NCI-H2107 treated with DMSO at 0.1 percent for 48 hours (cell line): ENCODE data around the gene P2RX5.

ENCODE experiments used
- DNase-seq: peaks from one replicate; lab custom pipeline; 2025; ENCODE audit not compliant: unreplicated experiment; lab: John Stamatoyannopoulos, UW

The P2RX5 gene

DNA sequence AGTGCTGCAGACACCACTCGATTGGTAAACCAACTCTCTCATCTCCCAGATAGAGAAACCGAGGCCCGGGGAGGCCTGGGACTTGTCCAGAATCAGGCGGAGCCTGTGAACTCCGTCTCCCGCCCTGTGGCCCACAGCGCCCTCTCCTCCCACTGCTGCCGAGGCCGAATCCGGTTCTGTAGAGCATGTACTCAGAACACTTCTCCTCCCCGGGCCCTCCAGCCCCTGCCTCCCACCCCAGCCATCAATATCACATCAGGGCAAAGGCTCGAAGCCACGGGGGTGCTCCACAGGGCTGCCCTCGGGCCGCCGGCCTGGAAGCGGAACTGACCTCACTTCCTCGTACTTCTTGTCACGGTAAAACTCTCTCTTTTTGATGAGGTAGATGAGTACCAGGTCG, 14.4 kb downstream of the P2RX5 start:
- DNase-seq: no peak

DNA sequence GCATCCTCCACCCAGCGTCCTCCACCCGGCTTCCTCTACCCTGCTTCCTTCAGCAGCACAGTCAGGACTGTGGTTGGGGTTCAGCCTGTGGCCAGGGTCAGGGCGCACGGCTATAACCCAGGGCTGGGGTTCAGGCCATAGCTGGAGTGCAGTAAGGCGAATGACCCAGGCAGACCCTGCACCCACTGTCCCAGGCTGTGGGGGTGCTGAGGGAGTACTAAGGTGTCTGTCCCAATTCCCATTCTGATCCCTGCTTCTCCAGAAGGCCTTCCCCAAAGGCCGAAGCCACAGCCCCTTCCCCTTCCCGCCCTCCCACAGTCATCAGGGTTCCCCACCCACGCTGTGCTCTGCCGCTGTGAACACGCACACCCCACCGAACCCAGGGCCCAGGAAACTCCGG, 14.9 kb downstream of the P2RX5 start:
- no peak for DNase-seq

DNA sequence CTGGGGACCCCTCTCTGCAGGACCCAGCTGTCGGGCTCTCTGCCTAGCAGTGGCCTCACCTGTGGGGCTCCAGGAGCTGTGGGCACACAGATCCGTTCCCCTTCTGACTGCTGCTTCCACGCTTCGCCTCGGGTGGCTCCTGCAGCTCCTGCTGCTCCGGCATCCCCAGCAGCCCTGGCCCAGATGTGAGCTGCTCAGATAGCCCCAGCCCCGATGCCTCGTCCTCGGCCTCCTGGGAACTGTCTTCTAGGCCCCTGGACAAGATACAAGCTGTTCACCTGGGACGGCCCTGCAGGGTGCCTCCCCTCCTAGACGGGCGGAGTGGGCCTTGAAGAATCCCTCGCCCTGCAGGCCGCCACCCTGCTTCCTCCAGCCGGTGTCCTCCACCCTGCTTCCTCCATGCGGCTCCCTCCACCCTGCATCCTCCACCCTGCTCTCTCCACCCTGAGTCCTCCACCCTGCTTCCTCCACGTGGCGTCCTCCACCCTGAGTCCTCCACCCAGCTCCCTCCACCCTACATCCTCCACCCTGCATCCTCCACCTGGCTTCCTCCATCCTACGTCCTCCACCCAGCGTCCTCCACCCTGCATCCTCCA, 16.3 kb downstream of the P2RX5 start:
- DNase-seq: no peak

DNA sequence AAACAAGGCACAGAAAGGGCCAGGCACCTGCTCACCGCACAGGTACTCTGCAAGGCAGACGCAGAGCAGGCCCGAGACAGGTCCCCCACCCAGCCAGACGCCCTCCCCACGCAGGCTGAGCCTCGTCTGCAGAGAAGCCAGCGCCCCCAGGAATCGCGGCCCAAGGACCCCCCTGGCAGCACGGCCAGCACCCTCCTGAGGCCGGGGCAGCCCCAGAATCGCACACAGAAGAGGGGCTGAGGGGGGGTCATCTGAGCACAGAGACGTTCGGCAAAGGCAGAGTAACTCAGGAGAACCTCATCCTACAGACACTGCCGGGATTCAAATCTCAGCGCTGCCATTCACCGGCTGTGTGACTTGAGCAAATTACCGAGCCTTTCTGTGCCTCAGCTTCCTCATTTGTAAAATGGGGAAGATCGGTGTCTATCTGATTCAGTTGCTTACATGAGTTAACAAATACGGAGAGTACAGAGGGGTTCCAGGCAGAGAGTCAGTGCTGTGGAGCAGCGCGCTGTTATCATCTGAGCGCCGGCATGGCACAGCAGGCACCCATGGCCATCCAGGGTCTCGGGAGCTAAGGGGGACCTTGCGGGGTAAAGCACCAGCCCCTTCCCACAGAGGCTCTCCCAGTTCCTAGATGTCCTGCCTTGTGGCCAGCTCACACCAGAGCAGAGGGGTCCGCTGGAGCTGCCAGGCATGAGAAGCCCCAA, 17.0 kb downstream of the P2RX5 start:
- DNase-seq: no peak

DNA sequence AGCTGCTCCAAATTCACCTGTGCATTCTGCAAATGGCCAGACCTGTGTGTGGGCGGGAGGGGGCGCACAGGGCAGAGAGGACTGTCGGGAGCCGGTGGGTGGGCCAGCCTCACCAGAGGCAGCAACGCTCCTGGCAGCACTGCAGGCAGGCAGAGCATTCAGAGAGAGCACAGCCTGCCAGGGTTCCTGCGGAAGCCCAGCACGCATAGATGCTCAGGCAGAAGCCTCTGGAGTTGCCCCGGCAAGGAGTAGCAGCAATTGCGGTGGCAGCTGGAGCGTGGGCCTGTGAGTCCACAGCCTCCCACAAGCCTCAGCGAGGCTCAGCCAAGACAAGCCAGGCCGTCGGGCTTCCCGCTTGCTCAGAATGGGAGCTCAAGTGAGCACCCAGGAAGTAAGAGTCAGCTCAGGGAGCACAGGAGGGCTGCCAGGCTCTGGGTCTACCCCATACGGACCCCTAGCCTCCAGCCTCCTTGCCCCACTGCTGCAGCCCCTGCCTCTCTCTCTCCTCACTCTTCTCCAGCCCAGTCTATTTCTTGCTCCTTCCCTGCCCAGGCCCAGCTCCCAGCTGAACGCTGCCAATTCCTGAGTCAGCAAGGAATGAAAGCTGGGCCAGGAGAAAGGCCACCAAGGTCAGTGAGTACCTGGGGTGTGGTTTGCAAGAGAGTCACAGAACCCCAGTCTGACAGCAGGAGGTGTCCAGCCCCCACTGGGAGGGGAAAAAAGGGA, 17.7 kb downstream of the P2RX5 start:
- DNase-seq: no peak

DNA sequence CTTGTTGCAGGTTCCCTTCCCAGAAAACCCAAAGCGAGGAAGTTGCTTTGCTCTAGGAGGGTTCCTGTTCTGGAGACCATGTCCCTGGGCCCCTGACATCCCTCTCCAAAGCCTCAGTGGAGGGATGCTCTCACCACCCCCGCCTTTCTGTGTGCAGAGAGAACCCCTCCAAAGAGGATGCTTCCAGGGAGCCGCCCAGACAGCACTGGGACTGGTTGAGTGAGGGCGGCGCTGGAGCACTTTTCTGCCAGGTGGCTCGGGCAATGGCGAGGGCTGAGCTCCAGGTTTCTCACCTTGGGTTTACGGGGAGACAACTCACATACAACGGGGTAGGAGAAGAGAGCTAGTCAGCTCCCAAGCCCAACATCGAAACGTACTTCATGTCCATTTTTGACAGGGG, 20.1 kb downstream of the P2RX5 start:
- DNase-seq: no peak

DNA sequence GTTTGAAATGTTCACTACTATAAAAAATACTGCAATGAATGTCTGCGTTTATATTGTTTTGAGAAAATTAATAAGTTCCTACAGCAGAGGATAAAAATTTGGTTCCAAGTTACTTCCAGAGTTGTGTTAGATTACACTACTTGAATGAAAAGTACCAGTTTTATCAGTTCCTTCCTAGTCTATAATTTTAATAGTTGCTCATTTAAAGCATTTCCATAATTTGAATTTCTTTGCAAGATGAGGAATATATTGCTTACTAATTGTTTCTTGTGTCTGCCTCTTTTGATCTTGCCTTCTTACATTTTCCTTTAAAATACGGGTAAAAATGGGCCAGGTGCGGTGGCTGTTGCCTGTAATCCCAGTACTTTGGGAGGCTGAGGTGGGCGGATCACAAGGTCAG, 23.4 kb downstream of the P2RX5 start:
- no peak for DNase-seq

DNA sequence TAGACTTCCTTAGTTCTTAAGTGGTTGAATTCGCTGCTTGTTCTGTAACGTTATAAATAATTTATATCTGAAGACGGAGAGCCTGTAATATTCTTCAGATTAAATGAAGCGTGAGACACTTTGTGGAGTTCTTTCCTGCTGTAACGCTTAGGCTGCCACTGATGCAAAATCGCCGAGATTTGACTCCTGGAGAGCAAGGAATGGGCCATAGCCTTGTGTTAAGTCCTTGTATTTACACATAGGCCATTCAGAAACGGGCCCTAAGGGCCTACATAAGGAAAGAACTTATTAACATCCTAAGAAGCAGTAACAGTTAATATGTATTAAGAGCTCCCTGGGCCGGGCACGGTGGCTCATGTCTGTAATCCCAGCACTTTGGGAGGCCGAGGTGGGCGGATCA, 26.4 kb downstream of the P2RX5 start:
- DNase-seq: no peak

DNA sequence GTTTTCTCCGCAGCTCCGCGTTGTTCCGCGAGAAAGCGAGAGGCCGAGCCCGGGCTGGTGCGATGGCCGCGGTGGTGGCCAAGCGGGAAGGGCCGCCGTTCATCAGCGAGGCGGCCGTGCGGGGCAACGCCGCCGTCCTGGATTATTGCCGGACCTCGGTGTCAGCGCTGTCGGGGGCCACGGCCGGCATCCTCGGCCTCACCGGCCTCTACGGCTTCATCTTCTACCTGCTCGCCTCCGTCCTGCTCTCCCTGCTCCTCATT, 26.9 kb downstream of the P2RX5 start:
- no peak for DNase-seq

DNA sequence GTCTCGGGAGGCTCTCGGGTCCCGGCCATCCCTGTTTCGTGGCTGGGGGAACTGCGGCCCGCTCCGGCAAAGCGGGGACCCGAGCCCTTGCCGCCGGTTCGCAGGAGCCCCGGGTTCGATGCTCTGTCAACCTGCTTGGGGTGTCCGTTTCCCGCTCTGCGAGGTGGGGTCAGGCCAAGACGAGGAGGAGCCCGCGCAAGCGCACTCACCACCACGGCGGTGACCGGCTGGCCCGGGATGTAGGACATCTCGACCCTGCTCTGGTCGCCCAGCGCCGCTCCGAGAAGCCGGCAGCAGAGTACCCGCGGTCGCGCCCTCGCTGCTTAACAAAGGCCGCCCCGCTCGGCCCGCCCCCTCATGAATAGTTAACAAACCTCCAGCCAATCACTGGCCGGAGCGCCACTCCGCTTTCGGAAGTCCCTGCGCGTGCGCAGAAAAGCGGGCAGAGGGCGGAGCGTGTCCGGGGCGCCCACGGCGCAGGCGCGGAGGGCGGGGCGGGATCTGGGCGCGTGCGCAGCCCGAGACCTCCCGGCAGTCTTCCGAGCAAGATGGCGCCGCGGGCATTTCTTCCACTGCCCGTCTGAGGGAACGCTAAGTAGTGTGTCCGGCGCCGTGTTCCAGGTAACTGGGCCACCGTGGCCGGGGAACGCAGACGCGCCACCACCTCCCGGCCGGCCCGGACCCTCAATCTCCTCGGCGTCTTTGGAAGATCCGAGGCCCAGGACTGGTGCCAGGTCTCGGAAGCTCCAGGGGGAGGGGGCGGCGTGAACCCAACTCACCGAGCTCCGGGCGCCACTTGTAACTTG, 27.5 kb downstream of the P2RX5 start, which contains the start of the genes EMC6 and TAX1BP3:
EMC6 (plus strand) TSS at position 534 of the 806 bp plus-strand sequence. CDS start 335 bp downstream, outside the sequence.
TAX1BP3 (minus strand) TSS at position 300 of the 806 bp plus-strand sequence; CDS start at position 248, 52 bp downstream.
- peak; percentile 90 for DNase-seq

DNA sequence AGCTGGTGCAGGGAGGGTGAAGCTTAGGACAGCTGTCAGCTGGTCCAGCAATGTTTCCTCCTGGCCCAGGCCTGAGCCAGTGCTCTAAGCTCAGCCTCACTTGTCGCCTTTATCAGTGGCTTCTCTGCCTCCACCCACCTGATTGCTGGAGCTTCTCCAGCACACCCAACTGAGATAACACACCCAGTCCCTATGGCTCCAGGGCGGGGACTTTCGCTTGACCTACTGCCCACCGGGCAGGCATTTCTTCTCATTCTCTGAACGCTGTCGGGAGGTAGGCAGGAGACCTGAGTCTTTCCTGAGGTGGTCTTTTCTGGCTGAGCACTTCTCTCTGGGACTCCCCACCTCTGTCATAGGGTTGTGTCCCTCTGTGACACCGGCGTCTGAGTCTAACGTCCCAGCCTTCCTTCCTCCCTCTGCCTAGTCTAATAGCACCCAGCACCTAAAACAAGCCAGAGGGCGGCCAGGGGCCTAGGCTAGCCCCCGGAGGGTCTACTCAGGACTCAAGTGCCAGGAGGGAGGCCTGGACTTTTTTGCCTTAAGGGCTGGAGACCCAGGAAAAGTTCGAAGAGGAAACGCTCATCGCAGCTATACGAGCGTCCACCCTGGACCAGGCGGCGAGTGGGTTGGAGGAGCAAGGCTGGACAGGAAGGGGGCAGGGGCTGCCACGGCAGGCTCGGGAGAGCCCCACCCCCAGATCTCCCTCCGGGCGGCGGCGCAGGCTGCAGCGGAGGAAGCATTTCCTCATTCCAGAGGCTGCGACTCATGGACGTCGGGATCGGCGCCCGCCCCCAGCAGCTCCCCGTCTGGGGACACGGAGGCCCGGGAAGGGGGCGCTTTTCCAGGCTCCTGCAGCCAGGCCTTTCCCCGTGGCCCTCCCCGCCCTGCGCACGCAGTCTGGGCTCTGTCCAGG, 28.3 kb downstream of the P2RX5 start:
- no peak for DNase-seq

DNA sequence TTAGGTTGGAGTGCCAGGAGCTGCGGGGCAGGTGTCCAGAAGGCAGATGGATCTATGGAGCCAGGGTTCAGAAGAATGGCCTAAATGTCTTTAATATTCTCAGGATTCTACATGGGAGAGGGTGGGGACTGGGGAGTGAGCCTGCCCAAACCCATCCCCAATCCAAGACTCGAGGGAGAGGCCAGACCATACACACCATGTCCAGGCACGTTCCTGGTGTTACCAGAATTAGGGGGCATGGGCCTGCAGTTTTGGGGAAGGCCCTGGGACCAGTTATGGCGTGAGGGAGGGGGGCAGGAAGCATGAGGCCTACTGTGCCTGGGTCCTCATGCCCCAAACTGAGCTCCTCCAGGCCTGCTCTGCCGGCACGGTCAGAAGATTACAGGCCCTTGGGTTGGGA, 29.4 kb downstream of the P2RX5 start:
- no peak for DNase-seq

DNA sequence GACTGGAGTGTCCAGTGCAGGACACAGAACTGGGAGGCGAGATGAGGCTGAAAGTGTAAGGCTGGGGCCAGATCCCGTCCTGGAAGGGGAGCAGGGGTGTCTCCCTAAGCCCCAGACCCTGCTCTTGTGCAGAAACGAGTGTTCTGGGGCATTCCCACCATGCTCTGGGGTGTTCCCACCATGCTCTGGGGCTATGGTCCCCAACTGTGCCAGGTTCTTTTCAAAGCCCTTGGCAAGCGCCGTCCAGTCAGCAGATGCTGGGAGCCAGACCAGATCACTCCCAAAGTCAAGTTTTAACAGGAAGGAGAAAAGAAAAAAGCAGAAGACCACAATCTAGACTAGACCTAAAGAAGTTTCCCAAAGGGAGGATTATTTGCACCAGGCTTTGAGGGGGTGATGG, 30.1 kb downstream of the P2RX5 start:
- no peak for DNase-seq

DNA sequence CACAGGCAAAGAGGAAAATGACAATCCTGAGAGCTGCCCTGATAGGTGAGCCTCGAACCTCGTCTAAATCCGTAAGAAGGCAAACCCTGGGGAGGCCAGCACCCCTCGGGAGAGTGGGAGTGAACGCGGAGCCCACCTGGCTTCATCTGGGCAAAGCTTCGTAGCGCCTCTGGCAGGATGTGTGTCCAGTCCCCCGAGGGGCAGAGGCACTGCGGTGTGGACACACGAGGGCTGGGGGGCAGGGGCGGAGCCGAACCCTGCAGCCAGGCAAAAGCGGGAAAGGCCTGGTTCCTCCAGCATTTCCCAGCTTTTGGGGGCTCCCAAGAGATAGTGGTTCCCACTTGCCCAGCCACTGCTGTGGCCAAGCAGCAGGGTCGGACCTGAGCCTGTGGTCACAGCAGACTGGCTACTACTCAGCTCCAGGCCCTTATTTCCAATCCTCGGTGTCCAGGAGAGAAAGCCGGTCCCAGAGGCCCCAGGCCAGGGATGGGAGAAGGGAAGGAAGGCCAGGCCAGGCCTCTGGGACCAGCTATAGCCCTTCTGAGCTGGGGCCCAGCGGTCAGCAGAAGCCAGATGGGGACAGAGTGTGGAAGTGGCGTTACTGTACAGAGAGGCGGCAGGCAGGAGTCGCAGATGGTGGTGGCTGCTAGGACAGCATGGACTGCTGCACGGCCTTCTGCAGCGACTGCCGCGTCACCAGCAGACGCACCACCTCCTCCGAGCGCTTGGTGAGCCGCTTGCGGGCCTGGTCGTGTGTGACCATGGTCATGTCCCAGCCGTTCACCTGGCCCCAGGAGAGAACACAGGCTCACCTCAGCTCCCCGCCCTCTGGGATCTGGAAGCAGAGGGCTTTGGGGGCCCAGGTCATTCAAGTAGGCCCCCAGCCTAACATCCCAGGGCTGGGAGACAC, 32.6 kb downstream of the P2RX5 start:
- DNase-seq: no peak

DNA sequence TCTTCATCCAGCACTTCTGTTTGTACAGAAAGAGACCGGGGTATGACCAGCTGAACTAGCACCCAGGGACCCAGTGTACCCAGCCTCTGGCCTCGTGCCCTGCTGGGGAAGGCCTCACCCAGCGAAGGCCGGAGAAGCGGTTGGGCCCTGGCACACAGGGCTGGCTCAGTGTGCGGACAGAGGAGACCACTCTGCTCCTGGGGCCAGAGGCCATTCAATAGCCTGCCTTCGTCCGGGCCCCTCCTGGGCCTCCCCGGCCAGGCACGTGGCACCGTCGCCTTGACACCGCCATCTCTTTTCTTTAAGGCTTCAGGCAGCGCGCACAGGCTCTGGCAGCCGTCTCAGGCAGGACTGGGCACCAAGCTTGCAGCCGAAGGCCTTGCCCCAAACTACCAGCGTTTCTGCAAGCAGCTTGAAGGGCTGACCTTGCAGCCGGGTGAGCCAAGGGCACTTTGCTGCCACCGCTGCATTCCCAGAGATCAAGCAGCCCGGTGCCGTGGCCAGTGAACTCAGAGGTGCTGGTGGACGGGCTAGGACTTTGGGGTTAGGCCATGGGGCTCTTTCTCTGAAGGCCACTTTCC, 35.6 kb downstream of the P2RX5 start:
- no peak for DNase-seq

DNA sequence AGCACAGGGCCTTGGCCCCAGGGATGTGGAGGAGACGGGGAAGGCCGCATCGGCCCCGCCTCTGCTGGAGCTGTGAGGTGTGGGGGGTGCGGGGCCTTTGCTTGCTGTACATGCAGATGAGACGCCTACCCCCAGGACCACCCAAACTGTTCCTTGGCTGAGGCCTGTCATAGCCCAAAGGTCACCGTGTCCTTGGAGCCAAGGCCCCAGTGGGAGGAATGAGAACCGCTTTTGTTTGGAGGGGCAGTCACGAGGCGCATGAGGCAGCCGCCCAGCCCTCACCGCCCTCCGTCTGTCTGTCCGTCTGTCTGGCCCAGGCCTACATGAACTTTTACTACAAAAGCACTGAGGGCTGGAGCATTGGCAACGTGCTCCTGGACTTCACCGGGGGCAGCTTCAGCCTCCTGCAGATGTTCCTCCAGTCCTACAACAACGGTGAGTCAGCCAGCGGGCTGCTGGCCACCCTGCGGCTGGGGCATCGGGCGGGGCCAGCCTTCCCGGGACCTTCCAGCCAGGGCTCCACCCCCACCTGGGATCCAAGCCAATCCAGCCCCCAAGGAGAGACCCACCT, 36.3 kb downstream of the P2RX5 start:
- no peak for DNase-seq

DNA sequence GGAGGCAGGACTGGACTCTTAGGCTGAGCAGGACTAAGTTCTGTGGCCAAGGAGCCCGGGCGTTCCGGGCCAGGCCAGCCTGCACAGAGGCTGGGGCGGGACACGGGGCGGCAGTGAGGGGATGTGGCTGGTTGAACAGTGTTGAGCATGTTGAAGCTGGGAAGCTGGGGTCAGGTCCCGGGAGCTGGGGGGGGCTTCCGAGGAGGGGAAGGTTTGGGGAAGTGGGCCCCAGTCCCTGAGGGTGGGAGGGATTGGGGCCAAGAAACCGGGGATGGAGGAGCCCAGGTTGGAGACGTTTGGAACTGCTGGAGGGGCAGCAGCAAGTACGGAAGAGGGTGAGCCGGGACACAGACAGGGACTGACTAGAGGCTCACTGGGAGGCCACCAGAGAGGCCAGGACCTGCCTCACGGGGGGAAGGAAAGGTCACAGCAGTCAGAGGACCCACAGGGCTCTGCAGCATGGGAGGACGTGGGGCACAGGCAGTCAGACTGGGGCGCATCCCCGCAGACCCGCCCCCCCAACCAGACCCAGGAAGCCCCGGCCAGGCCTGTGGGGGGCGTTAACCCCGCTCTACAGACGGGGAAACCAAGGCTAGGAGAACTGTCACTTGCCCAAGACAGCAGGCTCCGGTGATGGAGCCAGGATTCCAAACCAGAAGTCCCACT, 37.0 kb downstream of the P2RX5 start:
- DNase-seq: no peak
